Motor neuron (in vitro differentiated cells): ENCODE results near the gene WIPF3. TPM values are rescaled to one million over a fixed set of nuclear protein-coding genes. Genes with fewer than 3 reads are reported as not detected.
"Not testable (repeated sequence)": the region's sequence is repeated elsewhere in the genome, so short reads cannot be mapped to it uniquely, and the experiment has no call there.

Source experiments
- ATAC-seq, 8 experiments: fragments of 200-7000 bp; cut with Tn5 transposase; replicated peaks in 6 of 8; 2 replicates each; pipeline ENCODE4 v1.8.0; 2021; ENCODE audit warnings: mild to moderate bottlenecking in 8 of 8, moderate library complexity in 8 of 8
- H3K27ac ChIP-seq, 2 donors: fragments of 250-450 bp; sonication (Bioruptor Pico); 2 replicates each; pipeline ENCODE4 v1.9.0; 2021; ENCODE audit warnings: antibody characterized with exemption in 2 of 2, mild to moderate bottlenecking in 2 of 2, moderate library complexity in 1 of 2
- H3K4me1 ChIP-seq, 2 donors: fragments of 250-450 bp; sonication (Bioruptor Pico); replicated peaks in 1 of 2; 2 replicates each; pipeline ENCODE4 v1.6.1; 2021; ENCODE audit warnings: antibody characterized with exemption in 2 of 2, mild to moderate bottlenecking in 2 of 2, moderate library complexity in 1 of 2
- H3K4me3 ChIP-seq, 5 donors: fragments of 250-450 bp; sonication (Bioruptor Pico); 2 replicates each; pipeline ENCODE4 v1.9.0; 2021; ENCODE audit warnings: antibody characterized with exemption in 5 of 5, mild to moderate bottlenecking in 5 of 5, moderate library complexity in 4 of 5
- WGBS, 10 experiments: fragments of 450-650 bp; shearing (Covaris generic); methylation state at CpG; one replicate each; pipeline ENCODE4 v1.0.0; 2022; 5-methylcytosine and 5-hydroxymethylcytosine counted together
- in situ Hi-C, 9 experiments: fragments of 400-800 bp; cut with MboI; loops; one replicate each; pipeline ENCODE4 v1.15.0; 2021; ENCODE audit warnings: low sequenced_read_pairs in 9 of 9, low pct_unique_long_range_greater_than_20kb in 2 of 9; ENCODE audit not compliant: unreplicated experiment in 9 of 9
- total RNA-seq, 8 experiments: library from RNA; unstranded; fragments of 300-600 nt; gene quantifications; 2 replicates each; pipeline versions ENCODE4 v1.2.3 to v1.2.4, GENCODE V29; 2022

Gene WIPF3
- total RNA-seq, 8 experiments from 2014 or later = 0.18 to 5.4 (median 2.2) TPM

DNA sequence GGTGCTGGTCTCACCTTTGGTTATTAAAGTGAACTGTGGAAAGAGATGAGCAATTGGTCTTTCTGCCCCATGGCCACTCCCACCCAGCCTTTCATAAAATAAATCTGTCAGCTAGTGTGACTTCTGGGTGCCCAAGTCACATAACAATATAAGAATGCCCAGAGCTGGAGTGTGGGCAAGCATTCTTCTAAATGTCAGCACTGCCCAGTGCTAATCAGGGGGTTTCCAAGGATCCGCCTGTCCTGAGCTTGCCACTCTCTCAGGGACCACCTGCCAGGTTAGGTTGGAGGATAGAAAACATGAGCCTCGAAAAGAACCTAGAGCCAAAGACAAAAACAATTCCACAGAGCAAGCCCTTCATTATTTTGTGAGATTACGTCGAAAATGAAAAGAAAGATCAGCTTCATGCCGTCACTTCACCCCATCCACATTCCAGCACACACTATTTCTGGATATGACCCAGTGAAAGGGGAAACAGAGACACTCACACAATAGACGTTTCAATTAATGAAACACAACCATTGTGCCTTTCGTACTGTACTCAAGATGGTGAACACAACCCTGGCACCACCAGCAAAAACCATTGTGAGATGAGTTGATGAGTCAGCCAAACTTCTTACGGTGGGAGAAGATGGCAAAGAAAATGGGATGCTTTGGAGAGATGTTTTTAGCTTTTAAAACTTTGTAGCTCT, 152.5 kb downstream of the WIPF3 start:
- Histone ChIP-seq H3K27ac (no peak overlapping the region), H3K4me1 (peaks cover 12 to 20% of the 10 kb centered on the region in 2 donors), H3K4me3 (no peak overlapping the region)
- WGBS, 10 experiments = 60 to 100% (median 95%) methylated on average over 1 to 8 of the region's 8 CpGs; no CpG with 5 or more reads in 1 of the 10 experiments
- no peak for ATAC-seq
- in situ Hi-C loops = no loop called here

DNA sequence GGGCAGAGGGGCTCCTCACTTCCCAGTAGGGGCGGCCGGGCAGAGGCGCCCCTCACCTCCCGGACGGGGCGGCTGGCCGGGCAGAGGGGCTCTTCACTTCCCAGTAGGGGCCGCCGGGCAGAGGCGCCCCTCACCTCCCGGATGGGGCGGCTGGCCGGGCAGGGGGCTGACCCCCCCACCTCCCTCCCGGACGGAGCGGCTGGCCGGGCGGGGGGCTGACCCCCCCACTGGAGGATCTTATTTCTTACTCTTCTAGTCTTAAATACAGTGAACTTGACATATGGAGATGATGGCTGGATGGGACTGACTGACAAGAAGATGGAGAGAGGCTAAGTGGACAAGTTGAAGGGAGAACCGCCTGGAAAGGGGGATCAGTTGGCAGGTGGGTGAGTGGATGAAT, 155.3 kb downstream of the WIPF3 start:
- H3K4me3 ChIP-seq, ATAC-seq, in situ Hi-C loops, H3K27ac ChIP-seq: not testable (repeated sequence)
- H3K4me1 ChIP-seq = peaks cover 2 to 14% of the 10 kb centered on the region in 2 donors
- 100% methylated on average over 1 of the region's 19 CpGs; no CpG with 5 or more reads in 9 of the 10 experiments for WGBS, 10 experiments

DNA sequence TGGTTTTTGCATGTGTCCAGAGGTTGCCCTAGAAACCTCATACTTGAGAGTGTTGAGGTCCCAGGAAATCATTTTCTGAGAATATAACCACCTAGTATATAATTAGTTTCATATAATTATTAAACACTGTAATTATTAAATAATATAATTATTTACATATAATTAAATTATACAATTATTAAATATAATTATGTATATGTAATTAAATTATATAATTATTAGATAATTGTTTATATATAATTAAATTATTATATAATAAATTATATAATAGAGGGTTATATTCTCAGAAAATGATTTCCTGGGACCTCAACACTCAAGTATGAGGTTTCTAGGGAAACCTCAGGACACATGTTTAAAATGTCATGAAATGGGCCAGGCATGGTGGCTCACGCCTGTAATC, 155.7 kb downstream of the WIPF3 start:
- peaks cover 0 to 14% of the 10 kb centered on the region in 2 donors for H3K4me1 ChIP-seq
- in situ Hi-C loops = no loop called here
- 80 to 100% (median 100%) methylated on average over 1 of the region's 1 CpG; no CpG with 5 or more reads in 5 of the 10 experiments for WGBS, 10 experiments
- ATAC-seq = no peak
- no peak overlapping the region for H3K27ac ChIP-seq
- no peak overlapping the region for H3K4me3 ChIP-seq

DNA sequence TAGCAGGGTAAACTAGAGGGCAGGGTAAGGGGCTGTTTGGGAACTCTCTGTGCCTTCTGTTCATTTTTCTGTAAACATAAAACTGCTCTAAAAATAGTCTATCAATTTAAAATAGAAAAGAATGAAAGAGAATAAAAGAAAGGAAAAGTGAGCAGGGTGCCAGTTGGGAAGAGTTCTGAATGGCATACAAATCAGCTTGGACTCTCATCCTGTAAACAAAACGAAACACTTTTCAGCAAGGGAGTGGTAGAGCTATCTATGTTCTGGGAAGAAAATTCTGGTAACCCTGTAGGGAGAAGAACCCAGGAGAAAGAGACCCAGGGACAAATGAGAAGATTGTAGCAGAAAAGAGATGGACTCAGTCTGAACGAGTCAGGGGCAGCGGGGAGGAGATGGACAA, 158.7 kb downstream of the WIPF3 start:
- in situ Hi-C loops = no loop called here
- no peak for ATAC-seq
- peaks cover 14% of the 10 kb centered on the region in 2 donors for H3K4me1 ChIP-seq
- no peak overlapping the region for H3K4me3 ChIP-seq
- WGBS, 10 experiments = 17 to 100% (median 75%) methylated on average over 1 to 3 of the region's 3 CpGs; no CpG with 5 or more reads in 1 of the 10 experiments
- no peak overlapping the region for H3K27ac ChIP-seq

Other genes starting within 250 kb of the WIPF3 start
- gene PRR15, start 242.7 kb upstream of the WIPF3 start, total RNA-seq = 10 to 100 TPM in 1 of 8 experiments, 1 to 10 TPM in 3, under 1 TPM in 4; 0.25 to 40.8 (median 0.94) TPM
- 100 to 1,000 TPM in 4 of 8 experiments, 10 to 100 TPM in 4; 18.1 to 162 (median 106) TPM for gene SCRN1, start 183.3 kb downstream of the WIPF3 start, total RNA-seq
- gene FKBP14, start 220.2 kb downstream of the WIPF3 start, total RNA-seq = 10 to 100 TPM in 4 of 8 experiments, 1 to 10 TPM in 4; 5.1 to 39.3 (median 18.5) TPM
- 10 to 100 TPM in 7 of 8 experiments, 1 to 10 TPM in 1; 7.7 to 35.3 (median 24.7) TPM for gene PLEKHA8, start 221.9 kb downstream of the WIPF3 start, total RNA-seq